ENCODE measurements around the gene TGFA.

Gene TGFA

DNA sequence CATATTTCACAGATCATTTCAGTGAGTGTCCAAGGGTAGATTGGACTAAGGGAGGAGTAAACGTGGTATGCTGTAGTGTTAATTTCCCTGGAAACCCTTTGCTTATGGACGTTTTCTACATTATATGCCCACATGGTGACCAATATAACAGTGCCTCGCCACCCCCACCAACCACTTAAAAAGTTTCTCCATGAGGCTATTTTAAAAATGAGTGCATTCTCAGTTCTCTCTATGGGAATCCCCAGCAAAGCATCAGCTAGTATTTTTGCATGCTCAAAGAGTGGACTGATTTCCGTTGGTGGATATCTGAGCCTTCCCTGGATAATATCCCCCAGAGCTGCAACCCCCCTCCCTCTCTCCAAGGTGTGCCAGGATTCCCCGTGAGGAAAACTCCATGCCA, 73.2 kb downstream of the TGFA start:
- no peak for TF ChIP-seq ZFX (IDR thresholded peaks at IDR 0.05; ENCODE audit: borderline replicate concordance)
- TF ChIP-seq, protein P1, sequence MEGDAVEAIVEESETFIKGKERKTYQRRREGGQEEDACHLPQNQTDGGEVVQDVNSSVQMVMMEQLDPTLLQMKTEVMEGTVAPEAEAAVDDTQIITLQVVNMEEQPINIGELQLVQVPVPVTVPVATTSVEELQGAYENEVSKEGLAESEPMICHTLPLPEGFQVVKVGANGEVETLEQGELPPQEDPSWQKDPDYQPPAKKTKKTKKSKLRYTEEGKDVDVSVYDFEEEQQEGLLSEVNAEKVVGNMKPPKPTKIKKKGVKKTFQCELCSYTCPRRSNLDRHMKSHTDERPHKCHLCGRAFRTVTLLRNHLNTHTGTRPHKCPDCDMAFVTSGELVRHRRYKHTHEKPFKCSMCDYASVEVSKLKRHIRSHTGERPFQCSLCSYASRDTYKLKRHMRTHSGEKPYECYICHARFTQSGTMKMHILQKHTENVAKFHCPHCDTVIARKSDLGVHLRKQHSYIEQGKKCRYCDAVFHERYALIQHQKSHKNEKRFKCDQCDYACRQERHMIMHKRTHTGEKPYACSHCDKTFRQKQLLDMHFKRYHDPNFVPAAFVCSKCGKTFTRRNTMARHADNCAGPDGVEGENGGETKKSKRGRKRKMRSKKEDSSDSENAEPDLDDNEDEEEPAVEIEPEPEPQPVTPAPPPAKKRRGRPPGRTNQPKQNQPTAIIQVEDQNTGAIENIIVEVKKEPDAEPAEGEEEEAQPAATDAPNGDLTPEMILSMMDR (IDR thresholded peaks at IDR 0.05) = no peak

DNA sequence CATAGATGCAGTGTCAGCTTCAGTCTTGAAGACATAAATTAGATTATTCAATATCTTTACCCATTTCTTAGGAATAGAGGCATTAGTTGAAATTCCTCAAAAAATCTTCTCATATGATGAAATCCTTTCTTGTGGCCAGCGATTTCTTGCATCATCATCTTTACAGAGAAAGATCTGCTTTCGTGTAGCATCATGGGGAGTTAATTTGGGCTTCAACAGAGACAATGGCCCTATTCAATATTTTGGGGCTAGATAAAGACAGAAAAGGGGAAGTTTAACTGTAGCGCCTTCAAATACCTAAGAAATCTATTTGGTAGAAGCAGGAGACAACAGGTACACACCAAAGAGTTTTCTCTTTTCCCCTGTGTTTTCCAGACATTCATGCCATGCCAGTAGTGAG, 73.8 kb downstream of the TGFA start:
- no peak overlapping the region for H3K27ac ChIP-seq
- TF ChIP-seq ZFX (IDR thresholded peaks at IDR 0.05; ENCODE audit: borderline replicate concordance) = no peak
- TF ChIP-seq, protein P1 (IDR thresholded peaks at IDR 0.05) = no peak

More for the DNA sequence above, 73.2 kb downstream of the TGFA start:
- no peak overlapping the region for H3K27ac ChIP-seq

DNA sequence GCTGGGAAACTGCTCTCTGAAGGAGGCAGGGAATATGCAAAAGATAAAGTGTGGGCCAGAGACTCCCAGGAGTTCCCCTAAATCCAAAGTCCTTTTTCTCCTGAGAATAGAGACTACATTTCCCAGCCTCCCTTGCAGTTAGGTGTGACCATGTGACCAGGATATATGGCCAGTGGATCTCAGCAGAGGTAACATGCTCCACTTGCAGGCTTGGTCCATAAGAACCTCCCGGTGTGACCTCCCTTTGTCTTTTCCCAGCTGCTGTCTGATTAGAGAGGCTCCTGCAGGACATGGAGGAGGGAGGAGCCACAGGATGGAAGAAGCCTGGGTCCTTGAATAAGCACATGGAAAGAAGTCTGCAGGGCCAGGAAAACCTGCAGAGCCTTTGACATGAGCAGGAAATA, 76.2 kb downstream of the TGFA start:
- no peak for TF ChIP-seq ZFX (IDR thresholded peaks at IDR 0.05; ENCODE audit: borderline replicate concordance)
- TF ChIP-seq, protein P1 (IDR thresholded peaks at IDR 0.05) = no peak

DNA sequence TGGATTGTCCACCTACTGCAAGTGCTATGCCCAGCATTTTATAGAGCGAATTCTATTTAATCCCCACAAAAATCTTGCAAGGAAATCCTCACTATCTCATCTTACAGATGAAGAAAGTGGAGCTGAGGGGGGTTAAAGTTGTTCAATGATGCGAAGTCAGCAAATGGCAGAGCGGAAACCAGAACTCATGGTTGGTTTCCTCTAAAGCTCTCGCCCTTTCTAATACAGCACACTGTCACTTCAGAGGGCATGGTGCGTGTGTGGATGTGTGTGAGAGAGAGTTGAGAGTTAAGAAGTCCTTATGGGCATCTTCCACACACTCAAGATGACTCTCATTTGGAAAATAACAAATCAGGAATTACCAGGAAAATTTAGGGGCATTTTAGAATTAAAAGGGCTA, 78.4 kb downstream of the TGFA start:
- H3K27ac ChIP-seq = no peak overlapping the region

More for the DNA sequence above, 76.2 kb downstream of the TGFA start:
- H3K27ac ChIP-seq = no peak overlapping the region

DNA sequence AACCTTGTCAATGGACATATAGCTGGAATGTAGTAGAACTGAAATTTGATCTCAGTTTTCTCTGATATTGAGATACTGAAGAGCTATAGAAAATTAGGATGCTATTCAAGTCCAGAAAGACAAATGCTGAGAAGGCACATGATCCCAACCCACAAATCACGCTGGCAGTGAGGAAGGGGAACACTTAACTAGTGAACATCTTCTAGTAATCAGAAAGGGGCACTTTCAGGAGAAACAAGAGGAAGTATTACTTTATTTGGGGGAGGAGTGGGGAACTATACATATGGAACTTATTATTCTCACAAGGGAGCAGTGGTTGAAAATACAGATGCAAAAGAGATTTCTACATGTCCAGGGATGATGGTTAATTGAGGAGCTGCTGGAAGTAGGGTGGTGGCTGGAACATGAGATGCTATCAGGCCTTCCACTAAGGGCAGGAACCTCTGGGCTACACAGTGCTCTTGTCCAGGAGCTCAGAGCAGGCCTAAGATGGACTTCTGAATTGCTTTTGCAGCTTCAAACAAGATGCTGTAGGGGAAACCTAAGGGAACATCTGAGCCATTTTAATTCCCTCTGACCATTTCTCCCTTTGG, 79.3 kb downstream of the TGFA start:
- TF ChIP-seq ZFX (IDR thresholded peaks at IDR 0.05; ENCODE audit: borderline replicate concordance) = no peak
- TF ChIP-seq, protein P1 (IDR thresholded peaks at IDR 0.05) = no peak
- H3K27ac ChIP-seq = no peak overlapping the region

More for the DNA sequence above, 78.4 kb downstream of the TGFA start:
- TF ChIP-seq, protein P1 (IDR thresholded peaks at IDR 0.05) = no peak
- TF ChIP-seq ZFX (IDR thresholded peaks at IDR 0.05; ENCODE audit: borderline replicate concordance) = no peak

DNA sequence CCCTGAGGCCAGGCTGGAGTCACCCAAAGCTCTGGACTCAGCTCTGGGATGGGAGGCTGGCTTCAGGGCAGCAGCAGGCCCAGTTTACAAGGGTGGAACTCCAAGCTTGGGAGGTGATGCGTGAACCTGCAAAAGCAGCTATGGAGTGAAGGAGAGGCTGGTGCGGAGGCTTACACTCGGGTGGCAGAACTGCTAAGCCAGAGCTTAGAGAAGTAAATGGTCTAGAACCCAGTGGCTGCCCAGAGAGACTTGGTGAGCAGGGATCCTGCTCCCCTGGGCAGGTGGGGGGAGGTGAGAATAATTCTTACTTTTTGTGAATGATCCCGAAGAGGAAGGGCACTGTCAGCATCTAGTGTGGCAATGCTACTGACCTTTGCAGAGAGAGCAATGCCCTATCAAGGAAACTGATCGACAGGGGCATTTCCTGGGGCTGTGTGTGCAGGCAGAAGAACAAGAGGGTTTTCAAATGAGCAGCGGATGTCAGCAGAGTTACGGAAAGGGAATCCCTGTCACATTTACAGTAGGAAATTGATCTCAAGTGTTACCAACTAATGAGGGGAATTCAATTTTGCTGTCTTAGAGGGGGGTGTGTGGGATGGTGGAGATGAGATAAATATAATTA, 80.4 kb downstream of the TGFA start:
- no peak overlapping the region for H3K27ac ChIP-seq
- TF ChIP-seq, protein P1 (IDR thresholded peaks at IDR 0.05) = no peak
- TF ChIP-seq ZFX (IDR thresholded peaks at IDR 0.05; ENCODE audit: borderline replicate concordance) = no peak

DNA sequence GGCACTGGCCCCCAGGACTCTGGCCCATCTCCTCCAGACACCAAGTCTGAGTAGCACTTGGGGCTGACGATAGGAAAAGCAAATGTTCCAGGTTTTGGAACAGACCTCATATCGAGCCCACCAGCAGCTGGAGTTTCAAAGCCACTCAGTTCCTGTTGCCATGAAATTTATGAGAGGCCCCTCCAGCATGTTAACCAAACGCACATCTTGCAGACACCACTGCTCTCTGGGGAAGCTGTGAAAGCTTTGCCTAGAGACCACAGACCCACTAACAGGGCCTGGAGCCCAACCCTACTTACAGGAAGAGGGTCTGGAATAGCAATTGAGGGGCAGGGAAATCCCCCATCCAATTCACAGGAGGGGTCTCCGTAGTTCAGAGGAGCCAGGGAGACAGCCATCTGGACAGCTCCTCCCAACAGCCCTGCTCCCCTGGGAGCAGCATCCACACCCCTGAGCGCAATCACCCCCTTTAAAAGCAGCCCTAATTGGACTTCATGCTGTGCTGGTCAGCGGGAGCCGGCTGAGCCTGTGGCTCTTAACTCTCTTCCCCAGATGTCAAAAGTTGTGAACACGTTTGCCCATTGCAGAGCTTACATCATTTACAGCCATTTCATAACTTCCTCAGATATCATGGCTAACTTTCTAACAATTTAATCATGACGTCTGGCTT, 81.3 kb downstream of the TGFA start:
- H3K27ac ChIP-seq = no peak overlapping the region

More for the DNA sequence above, 81.3 kb downstream of the TGFA start:
- no peak for TF ChIP-seq ZFX (IDR thresholded peaks at IDR 0.05; ENCODE audit: borderline replicate concordance)
- TF ChIP-seq, protein P1 (IDR thresholded peaks at IDR 0.05) = no peak
